Measurements from ENCODE around the gene UGT2B17. TPM values are rescaled to one million over a fixed set of nuclear protein-coding genes. Genes with fewer than 3 reads are reported as not detected.
"Not testable (repeated sequence)": the region's sequence is repeated elsewhere in the genome, so short reads cannot be mapped to it uniquely, and the experiment has no call there.

Gene UGT2B17
- total and polyA plus RNA-seq, 8 donors = 0.11 to 1.1 (median 0.42) TPM

GRCh38 chr4:68536375-68536774, 39.7 kb downstream of the UGT2B17 start:
- H3K27me3 ChIP-seq = no peaks in the 10 kb centered on the region
- no peaks in the 10 kb centered on the region for H3K36me3 ChIP-seq
- no peak overlapping the region for H3K27ac ChIP-seq
- intact Hi-C loops (cut with DNase I) = no loop called here
- TF ChIP-seq CTCF (IDR thresholded peaks at IDR 0.05) = no peak
- no peak for ATAC-seq
- WGBS, 2 donors = 92% methylated on average over 3 of the region's 3 CpGs; no CpG with 5 or more reads in 1 of the 2 donors
- H3K4me3 ChIP-seq = no peak overlapping the region
- no peak for FAIRE-seq
- no peaks in the 10 kb centered on the region for H3K4me1 ChIP-seq
- DNase-seq = no peak
- no peaks in the 10 kb centered on the region for H3K9me3 ChIP-seq

GRCh38 chr4:68535974-68536373, 40.1 kb downstream of the UGT2B17 start:
- H3K9me3 ChIP-seq = no peaks in the 10 kb centered on the region
- ATAC-seq = no peak
- no peak for FAIRE-seq
- no peak for TF ChIP-seq CTCF (IDR thresholded peaks at IDR 0.05)
- WGBS, 2 donors = 80% methylated on average over 6 of the region's 6 CpGs; no CpG with 5 or more reads in 1 of the 2 donors
- no peaks in the 10 kb centered on the region for H3K36me3 ChIP-seq
- H3K27ac ChIP-seq = no peak overlapping the region
- intact Hi-C loops (cut with DNase I) = no loop called here
- no peaks in the 10 kb centered on the region for H3K4me1 ChIP-seq
- no peak for DNase-seq
- no peaks in the 10 kb centered on the region for H3K27me3 ChIP-seq
- H3K4me3 ChIP-seq = no peak overlapping the region

GRCh38 chr4:68522232-68522631, 53.9 kb downstream of the UGT2B17 start:
- intact Hi-C loops (cut with DNase I); H3K4me3 ChIP-seq; H3K36me3 ChIP-seq; H3K4me1 ChIP-seq; FAIRE-seq; ATAC-seq; DNase-seq; H3K9me3 ChIP-seq; H3K27ac ChIP-seq; H3K27me3 ChIP-seq: not testable (repeated sequence)
- 48% methylated on average over 1 of the region's 1 CpG; no CpG with 5 or more reads in 1 of the 2 donors for WGBS, 2 donors

DNA sequence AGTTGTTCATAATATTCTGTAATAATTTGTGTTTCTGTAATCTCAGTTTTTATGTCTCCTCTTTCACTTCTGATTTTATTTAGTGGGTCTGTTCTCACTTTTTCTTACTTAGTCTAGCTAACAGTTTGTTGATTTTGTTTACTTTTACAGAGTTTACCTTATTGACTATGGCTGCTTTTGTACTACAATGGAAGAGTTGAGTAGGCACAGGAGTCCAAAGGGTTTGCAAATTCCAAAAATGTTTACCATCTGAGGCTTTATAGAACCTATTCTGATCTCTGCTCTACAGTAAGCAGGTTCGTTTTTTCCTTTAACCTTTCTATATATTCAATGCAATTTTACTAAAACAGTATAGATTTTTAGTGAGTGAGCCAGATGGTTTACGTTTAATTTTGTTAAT, 55.1 kb downstream of the UGT2B17 start:
- Histone ChIP-seq H3K9me3 (no peaks in the 10 kb centered on the region), H3K4me3 (no peak overlapping the region), H3K36me3 (no peaks in the 10 kb centered on the region), H3K27ac (no peak overlapping the region), H3K4me1 (no peaks in the 10 kb centered on the region), H3K27me3 (no peaks in the 10 kb centered on the region)
- ATAC-seq (no peak), FAIRE-seq (no peak), DNase-seq (no peak)
- TF ChIP-seq CTCF (IDR thresholded peaks at IDR 0.05) = no peak
- WGBS, 2 donors = 76% methylated on average over 2 of the region's 2 CpGs; no CpG with 5 or more reads in 1 of the 2 donors
- intact Hi-C loops (cut with DNase I) = no loop called here

GRCh38 chr4:68518889-68519288, 57.2 kb downstream of the UGT2B17 start:
- no peak for FAIRE-seq
- peak in 1 of 4 donors; percentile 58 for ATAC-seq
- intact Hi-C loops (cut with DNase I) = no loop called here
- no peaks in the 10 kb centered on the region for H3K9me3 ChIP-seq
- no peak overlapping the region for H3K4me3 ChIP-seq
- no peaks in the 10 kb centered on the region for H3K36me3 ChIP-seq
- no peaks in the 10 kb centered on the region for H3K27me3 ChIP-seq
- H3K27ac ChIP-seq = no peak overlapping the region
- no peak for DNase-seq
- H3K4me1 ChIP-seq = no peaks in the 10 kb centered on the region
- WGBS, 2 donors = 74% methylated on average over 1 of the region's 1 CpG; no CpG with 5 or more reads in 1 of the 2 donors
- no peak for TF ChIP-seq CTCF (IDR thresholded peaks at IDR 0.05)

DNA sequence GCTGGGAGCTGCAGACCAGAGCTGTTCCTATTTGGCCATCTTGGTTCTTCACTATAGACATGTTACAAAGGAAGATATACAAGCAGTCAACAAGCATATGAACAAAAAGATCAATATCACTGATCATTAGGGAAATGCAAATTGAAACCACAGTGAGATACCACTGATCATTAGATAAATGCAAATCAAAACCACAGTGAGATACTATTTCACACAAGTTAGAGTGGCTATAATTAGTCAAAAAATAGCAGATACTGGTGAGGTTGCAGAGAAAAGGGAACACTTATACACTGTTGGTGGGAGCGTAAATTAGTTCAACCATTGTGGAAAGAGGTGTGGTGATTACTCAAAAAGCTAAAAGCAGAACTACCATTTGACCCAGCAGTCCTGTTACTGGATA, 70.7 kb downstream of the UGT2B17 start:
- H3K9me3 ChIP-seq, H3K27me3 ChIP-seq, H3K27ac ChIP-seq, DNase-seq, H3K4me3 ChIP-seq, ATAC-seq, H3K4me1 ChIP-seq, FAIRE-seq, H3K36me3 ChIP-seq: not testable (repeated sequence)
- intact Hi-C loops (cut with DNase I) = loop anchor here in 1 of 3 donors (5.0 kb wide), 1 partner anchor 122 kb away; no protein-coding TSS in a partner anchor
- 92 to 100% methylated on average over 1 of the region's 1 CpG for WGBS, 2 donors

DNA sequence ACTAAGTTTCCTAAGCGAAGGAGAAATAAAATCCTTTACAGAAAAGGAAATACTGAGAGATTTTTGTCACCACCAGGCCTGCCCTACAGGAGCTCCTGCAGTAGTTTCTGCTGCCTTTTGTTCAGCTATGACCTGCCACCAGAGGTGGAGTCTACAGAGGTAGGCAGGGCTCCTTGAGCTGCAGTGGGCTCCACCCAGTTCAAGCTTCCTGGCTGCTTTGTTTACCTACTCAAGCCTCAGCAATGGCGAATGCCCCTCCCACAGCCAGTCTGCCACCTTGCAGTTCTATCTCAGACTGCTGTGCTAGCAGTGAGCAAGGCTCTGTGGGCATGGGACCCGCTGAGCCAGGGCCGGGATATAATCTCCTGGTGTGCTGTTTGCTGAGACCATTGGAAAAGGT, 71.3 kb downstream of the UGT2B17 start:
- ATAC-seq, H3K4me3 ChIP-seq, FAIRE-seq, DNase-seq, H3K9me3 ChIP-seq, H3K4me1 ChIP-seq, H3K27me3 ChIP-seq, H3K36me3 ChIP-seq, H3K27ac ChIP-seq: not testable (repeated sequence)
- intact Hi-C loops (cut with DNase I) = loop anchor here in 2 of 3 donors (5.0 kb wide), 2 partner anchors 122 to 667 kb away; no protein-coding TSS in a partner anchor
- WGBS, 2 donors = 96% methylated on average over 4 of the region's 4 CpGs

DNA sequence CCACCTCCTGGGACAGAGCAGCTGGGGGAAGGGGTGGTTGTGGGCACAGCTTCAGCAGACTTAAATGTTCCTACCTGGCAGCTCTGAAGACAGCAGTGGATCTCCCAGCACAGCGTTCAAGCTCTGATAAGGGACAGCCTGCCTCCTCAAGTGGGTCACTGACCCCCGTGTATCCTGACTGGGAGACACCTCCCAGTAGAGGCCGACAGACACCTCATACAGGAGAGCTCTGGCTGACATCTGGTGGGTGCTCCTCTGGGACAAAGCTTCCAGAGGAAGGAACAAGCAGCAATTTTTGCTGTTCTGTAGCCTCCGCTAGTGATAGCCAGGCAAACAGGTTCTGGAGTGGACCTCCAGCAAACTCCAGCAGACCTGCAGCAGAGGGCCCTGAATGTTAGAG, 72.7 kb downstream of the UGT2B17 start:
- 87 to 93% methylated on average over 4 of the region's 4 CpGs for WGBS, 2 donors
- H3K27ac ChIP-seq, FAIRE-seq, H3K36me3 ChIP-seq, H3K27me3 ChIP-seq, DNase-seq, H3K9me3 ChIP-seq, ATAC-seq, H3K4me3 ChIP-seq: not testable (repeated sequence)
- H3K4me1 ChIP-seq = peaks cover 0 to 11% (median under 1%) of the 10 kb centered on the region in 3 donors
- intact Hi-C loops (cut with DNase I) = loop anchor here in 1 of 3 donors (5.0 kb wide), 1 partner anchor 669 kb away; no protein-coding TSS in a partner anchor
